ENCODE results near the gene ETF1. TPM values are rescaled to one million over a fixed set of nuclear protein-coding genes. Genes with fewer than 3 reads are reported as not detected.

ETF1 gene
- polyA plus RNA-seq (2013, experiment 1 of 2; ENCODE audit: insufficient read length) = 90.0 TPM
- 69.9 TPM for polyA plus RNA-seq (2013, experiment 2 of 2; ENCODE audit: insufficient read length)

DNA sequence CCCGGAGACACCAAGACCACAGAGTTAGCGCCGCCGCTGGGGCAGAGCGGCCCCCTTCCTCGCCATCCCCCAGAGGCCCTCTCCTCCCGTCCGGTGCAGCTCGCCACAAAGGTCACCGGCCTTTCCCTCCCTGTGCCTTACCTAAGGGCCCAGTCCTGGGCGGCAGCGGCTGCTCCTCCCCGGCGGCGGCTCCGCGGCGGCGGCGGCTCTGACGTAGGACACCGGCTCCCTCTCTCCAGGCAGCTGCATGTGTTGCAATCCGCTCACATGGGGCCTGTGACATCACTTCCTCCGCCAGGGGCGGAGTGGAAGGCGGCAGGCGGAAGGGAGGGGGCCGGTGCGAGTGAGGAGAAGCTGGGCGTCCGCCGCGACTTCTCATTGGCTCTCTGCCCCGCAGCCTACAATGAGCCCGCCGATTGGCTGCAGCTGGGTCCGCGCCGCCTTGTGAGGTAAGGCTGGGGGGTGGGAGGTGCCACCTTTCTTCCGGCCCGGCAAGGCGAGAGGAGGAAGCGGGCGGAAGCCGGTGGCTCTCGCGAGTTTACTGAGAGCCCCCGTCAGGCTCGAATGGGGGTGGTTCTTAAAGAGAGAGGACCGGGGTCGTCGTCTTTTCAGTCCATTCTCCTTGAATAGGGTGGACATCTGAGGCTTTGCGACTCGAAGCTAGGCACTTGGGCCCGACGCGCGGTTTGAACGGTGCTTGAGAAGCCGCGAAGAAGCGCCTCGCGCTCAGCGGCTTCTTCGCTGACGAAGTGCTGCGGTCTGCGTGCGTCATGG lies at the start of gene ETF1:
Gene ETF1, minus strand, starts transcription at position 281 of the 774 bp plus-strand sequence. CDS start 318 bp downstream, outside the sequence.
- peak; percentile 99 for DNase-seq

DNA sequence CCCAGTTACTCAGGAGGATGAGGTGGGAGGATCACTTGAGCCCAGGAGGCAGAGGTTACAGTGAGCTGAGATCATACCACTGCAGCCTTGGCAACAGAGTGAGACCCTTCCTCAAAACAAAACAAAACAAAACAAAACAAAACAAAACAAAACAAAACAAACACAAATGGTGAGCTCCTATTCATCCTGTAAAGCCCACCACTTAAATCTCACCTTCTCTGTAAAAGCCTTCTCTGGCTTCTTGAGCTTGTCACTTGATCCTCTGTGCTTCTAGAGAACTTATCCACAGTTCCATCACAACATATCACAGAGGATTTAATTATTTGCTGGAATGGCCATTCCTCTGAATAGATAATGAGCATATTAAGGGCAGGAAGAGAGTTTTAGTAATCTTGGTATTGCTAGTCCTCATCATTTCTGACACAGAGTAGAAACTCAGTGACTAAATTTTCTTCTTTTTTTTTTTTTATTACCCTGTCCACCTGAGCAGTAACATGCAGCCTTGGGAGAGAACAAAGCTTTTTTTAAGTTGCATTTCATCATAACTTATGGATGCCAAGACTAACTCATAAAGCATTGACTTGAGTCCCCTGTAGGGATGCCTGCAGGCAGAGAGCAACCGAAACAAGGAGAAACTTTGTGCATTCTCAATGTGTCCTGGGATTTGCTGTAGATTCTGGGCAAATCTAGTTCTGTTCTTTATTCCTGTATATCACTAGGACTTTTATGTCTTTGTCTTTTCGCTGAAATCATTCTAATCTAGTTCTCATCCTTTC lies 45.2 kb upstream of the ETF1 start:
- no peak for DNase-seq

DNA sequence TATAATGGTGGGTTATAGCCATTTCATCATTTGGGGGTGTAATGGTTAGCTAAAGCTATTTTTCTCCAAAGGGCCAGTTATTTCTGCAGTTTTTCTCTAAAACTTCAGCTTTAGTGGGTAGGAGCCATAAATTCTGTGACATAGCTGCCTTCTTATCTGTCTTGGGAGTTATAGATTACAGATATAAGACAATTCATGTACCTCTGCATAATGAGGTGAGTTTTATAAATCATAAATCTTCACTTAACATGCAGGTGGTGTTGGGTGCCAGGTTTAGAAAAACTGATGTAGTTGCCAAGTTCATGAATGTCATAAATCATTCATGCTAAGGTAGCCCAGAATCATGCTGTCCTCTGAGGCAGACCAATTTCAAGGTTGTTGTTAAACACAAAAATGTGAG lies 42.1 kb upstream of the ETF1 start:
- DNase-seq = no peak

DNA sequence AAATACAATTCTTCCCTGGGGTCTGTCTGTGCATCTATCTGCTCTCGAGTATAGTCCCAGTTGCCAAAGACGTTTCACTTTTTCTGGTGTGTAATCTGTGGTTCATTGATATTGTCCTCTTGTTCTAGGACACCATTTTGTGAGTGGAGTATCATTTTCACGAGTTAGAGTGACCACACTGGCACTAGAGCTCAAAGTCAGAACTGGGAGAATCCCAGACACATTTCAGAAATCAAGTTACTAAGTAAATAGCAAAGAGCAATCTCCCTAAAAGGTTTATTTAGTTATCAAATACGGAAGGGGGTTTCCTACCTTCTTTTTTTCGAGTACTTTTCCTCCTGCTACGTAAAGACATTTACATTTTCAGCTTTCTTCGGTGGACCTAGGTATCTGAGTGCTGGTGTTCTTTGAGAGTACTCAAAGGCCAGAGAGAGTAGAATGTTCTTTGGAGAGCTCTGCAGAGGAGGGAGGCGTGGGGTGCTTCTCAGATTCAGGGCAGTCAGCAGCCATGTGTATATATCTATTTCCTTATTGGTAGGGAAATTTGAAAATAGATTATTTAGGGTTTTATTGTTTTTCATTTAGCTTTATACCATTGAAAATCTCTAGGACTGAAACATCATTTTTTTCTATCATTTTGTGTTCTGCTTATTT lies 41.1 kb upstream of the ETF1 start:
- no peak for DNase-seq

DNA sequence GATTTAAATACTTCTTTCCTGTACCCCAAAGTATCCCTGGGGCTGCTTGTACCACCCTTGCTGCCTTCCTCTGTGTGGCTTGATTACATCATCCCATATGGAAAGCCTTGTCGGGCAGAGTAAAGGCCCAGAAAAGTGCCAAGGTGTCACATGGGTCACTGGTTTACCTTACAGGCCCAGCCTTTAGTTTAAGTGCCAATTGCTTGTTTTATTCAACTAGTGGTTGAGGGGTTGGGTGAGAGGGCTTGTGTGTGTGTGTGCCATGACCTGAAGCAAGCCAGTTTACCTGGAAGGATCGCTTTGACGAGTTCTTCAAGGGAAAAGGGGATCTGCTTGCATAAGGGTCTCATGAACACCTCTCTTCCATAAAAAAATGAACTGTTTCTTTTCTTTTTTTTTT lies 39.9 kb upstream of the ETF1 start:
- DNase-seq = no peak

DNA sequence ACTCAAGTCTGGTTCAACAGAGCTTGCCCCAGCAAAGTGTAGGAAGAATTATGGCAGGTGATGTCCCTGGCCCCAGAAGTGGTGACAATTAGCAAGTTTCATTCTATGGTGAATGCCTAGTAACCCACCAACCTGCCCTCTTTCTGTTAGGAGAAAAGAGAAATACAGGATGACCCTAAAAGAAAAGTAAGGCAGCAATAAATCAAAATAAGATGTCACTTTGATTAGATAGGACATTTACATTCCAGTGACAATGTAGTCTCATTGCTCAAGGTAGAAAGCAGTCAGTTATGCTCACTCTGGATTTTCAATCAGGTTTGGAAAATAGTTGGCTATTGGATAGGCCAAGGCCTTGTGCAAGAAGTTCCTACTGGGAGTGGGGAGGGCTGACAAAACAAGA lies 37.7 kb upstream of the ETF1 start:
- DNase-seq = no peak

DNA sequence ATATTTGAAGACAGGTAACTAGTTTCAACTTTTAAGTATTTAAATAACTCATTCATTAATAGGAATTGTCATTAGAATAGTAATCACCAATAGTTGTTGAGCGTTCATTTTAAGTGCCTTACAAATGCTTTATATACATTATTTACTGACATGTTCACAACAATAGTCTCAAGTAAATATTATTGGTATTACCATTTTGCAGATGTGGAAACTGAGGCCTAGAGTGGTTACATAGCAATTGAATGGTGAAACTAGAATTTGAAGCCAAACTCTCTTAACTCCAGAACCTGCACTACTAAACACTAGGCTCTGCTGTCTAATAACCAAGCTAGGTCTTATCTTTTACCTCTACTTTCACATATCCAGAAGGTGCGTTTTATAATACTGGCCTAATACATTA lies 37.0 kb upstream of the ETF1 start:
- DNase-seq = no peak

DNA sequence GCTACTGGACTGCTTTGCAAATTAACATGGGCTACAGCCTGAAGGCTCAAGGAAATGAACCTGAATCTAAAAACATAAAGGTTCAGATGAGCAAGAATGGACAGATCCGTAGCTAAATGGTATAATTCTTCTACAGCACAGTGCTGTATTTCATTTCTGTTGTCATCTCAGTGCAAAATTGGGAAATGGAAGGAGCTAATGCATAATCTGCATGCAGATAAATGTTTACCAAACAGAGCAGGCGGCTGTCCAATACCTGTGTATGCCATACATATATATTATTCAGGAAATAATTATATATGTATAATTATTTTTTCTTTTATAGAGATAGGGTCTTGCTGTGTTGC lies 36.5 kb upstream of the ETF1 start:
- no peak for DNase-seq

DNA sequence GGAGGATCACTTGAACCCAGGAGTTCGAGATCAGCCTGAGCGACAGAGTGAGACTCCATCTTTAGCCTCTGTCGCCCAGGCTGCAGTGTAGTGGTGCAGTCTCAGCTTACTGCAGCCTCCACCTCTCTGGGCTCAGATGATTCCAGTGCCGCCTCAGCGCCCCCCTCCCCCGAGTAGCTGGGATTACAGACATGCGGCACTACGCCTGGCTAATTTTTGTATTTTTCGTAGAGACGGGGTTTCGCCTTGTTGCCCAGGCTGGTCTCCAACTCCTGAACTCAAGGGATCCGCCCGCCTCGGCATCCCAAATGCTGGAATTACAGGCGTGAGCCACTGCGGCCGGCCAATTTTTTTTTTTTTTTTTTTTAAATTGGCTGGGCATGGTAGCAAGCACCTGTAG lies 34.4 kb upstream of the ETF1 start:
- DNase-seq = no peak

DNA sequence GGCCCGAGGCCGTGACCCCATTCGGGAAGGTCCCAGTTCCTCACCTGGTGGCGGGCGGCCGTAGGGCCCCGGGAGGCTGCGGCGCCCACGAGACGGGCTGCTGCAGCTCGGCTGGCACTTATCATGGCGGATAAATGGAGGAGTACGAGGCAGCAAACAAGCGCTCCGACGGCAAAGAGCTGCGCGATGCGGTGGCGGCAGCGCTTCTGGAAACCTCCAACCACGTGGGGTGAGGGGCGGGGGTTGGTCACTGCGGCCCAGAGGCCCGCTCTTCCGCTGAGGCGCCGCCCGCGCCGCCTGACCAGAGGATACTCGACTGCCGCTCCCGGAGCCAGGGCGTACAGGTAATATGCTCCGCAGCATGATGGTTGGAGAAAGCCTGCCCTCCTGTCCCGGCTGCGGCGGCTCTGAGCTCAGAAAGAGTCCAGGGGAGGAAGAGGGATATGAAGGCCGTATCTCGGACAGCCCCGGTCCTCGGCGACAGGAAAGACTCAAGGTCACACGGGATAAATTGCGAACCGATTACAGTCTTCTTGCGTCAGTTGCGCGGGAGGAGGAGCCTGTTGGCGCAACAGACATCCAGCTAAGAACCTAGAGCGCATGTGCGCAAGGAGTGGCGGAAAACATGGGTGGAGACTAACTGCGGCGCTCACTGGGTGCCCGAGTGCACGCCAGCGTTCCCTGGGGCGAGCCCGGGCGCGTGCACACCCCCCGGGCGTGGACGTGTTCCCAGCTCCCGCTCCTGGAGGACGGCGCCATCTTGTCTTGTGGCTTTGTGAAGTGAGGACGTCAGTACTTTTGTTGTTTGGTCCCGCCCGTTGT lies 32.4 kb upstream of the ETF1 start, which contains the start of gene HSPA9:
Gene HSPA9, minus strand, starts transcription at position 208 of the 822 bp plus-strand sequence. Its CDS starts 83 bp downstream, at position 125.
- DNase-seq = peak; percentile 100

DNA sequence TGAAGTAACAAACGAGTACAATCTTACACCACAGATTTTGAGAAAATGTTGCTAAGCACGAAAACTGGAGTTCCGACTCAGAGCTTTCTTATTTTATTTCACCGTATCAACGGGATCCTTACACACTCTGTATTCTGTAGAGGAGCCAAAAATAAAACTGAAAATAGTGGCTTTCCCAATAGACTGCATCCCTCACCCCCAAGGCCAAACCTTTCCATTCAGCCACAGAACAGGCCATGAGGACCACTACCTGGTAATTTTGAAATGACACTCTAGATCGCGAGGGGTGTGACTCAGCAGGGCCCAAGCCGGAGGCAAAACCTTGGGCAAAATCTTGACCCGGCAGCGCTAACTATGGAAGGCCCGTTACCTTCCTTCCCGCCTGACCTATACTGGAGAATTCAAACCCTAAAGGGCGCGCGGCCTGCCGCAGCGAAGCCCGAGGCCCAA lies 31.7 kb upstream of the ETF1 start:
- no peak for DNase-seq

DNA sequence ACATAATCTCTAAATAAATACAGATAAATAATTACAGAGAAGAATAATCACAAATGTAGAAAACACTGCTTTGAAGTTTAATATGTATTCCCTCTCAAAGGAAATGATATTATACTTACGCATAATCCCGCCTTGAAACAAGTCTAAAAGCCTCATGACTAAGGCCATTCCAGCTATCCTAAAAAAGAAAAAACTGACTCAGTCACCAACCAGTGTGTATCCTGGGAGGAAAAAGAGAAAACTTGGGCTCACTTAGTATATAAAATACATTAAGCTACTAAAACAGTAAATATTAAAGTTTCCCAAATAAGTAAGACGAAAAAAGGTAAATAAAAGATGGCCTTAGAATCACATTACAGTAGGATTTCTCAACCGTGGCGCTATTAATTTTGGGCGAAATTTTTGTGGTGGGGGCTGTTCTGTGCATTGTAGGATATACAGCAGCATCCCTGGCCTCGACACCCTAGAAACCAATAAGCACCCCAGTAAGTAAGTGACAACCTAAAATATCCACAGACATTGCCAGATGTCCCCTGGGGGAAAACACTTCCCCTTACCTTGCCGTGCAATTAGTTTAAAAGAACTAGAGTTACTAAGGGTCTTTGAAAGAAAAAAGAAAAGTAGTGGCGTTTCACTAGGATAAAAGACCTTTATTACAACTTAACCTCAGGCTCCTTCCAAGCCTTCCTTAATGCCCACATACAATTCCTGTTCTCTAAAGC lies 31.1 kb upstream of the ETF1 start:
- DNase-seq = peak; percentile 46

DNA sequence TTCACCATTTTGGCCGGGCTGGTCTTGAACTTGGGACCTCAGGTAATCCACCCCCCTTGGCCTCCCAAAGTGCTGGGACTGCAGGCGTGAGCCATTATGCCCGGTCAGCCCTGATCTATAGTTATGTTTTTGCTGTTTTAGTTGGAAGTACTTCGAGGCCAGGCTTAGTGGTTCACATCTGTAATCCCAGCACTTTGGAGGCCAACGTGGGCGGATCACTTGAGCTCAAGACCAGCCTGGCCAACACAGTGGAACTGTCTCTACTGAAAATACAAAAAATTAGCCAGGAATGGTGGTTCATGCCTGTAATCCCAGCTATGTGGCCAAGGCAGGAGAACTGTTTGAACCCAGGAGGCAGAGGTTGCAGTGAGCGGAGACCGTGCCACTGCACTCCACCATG lies 30.2 kb upstream of the ETF1 start:
- DNase-seq = no peak

DNA sequence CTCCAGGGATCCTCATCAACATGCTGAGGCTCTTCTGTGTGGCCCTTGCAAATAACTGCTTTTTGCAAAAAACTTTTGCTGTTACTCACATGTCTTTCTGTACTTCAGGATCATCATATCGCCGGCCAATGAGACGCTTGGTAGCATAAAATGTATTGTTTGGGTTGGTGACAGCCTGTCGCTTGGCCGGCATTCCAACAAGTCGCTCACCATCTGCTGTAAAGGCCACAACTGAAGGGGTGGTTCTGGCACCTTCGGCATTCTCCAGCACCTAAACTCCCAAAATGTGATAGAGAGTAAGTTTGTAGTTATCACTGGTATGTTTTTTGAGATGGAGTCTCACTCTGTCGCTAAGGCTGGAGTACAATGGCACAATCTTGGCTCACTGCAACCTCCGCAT lies 27.8 kb upstream of the ETF1 start:
- no peak for DNase-seq

DNA sequence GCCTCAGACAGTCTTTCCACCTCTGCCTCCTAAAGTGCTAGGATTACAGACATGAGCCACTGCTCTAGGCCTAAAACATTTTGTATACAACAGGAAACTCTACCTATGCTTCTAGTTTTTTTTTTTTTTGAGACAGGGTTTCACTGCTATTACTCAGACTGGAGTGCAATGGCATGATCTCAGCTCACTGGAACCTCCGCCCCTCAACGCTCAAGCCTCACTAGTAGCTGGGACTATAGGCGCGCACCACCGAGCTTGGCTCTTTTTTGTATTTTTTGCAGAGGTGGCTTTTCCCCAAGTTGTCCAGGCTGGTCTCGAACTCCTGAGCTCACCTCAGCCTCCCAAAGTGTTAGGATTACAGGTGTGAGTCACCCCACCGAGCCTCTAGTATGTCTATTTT lies 26.7 kb upstream of the ETF1 start:
- DNase-seq = no peak

DNA sequence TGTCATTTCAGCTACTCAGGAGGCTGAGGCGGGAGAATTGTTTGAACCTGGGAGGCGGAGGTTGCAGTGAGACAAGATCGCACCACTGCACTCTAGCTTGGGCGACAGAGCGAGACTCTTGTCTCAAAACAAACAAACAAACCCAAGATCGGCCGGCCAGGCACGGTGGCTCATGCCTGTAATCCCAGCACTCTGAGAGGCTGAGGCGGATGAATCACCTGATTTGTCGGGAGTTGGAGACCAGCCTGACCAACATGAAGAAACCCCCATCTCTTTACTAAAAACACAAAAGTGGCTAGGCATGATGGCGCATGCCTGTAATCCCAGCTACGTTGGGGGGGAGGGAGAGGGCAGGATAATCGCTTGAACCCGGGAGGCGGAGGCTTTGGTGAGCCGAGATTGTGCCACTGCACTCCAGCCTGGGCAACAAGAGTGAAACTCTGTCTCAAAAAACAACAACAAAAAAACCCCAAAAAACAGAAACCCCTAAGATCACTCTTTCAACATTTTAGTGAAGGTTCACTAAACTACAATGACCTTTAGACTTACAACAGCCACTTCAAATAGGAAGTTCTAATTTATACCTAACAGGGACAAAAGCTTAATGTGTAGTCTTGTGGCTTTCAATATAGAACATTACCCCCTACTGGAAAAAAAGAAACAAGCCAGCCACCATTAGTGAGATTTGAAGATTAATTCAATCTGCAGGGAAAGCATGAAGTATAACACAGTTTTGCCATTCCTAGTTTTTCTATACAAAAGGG lies 25.2 kb upstream of the ETF1 start:
- no peak for DNase-seq

DNA sequence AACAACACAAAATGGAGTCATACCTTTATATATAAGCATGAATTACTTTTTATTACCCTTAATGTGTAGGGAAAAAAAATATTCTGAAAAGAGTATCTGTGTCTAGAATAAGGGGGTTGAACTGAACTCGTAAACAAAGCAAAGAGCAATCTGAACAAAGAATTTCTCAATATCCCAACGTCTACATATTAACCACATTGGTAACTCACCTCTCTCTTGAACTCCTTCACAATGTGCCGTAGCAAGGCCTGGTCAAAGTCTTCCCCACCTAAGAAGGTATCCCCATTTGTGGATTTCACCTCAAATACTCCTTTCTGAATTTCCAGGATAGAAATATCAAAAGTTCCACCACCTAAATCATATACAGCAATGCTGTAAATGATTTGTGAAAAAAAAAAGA lies 23.8 kb upstream of the ETF1 start:
- no peak for DNase-seq

DNA sequence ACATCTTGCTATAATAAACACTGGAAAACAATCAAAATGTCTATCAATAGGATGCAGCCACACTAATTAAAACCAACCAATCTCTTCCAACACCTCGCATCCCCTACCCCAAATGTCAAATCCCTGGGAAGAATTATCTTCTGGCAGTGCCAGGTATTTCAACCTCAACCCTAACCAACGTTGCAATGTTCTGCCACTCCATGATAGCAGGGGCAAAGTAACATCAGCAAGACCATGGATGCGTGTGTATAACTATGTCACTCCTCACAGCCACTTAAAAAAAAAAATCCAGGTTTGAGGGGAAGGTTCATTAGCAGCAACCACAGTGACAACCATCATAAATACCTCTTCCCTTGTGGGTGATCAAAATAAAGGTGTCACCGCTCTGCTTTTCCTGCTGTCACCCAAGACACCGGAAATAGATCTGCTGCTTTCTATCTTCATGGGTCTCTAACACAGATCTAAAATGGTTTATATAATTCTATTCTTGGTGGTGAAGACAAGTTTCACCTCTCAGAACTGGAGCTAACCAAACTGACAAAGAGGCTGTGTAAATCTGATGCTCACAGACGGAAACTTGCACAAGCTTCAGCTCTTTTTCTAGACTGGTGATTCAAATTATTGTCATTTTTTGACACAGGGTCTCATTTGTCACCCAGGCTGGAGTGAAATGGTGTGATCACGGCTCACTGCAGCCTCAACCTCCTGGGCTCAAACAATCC lies 22.2 kb upstream of the ETF1 start:
- no peak for DNase-seq

DNA sequence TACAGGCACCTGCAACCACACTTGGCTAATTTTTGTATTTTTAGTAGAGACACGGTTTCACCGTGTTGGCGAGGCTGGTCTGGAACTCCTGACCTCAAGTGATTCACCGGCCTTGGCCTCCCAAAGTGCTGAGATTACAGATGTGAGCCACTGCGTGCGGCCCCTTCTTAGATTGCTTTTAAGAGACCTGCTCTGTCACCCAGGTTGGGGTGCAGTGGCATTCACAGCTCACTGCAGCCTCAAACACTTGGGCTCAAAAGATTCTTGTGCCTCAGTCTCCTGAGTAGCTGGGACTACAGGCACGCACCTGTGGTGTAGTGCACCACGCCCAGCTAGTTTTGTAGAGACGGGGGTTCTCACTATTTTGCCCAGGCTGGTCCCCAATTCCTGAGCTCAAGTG lies 21.2 kb upstream of the ETF1 start:
- DNase-seq = no peak

All from fibroblast of skin of back (primary cell).